K562 (cell line): ENCODE measurements around the gene ETS1. TPM values are rescaled to one million over a fixed set of nuclear protein-coding genes. Genes with fewer than 3 reads are reported as not detected.
A peak's percentile ranks its signal among the peaks of the same experiment; 100 is the strongest.

ENCODE experiments used
- ATAC-seq: fragments of 200-7000 bp; cut with Tn5 transposase; 3 replicates; pipeline ENCODE4 v1.9.1; 2020; ENCODE audit warnings: moderate library complexity
- BruUV-seq: library from RNA; stranded (reverse); fragments of 400-500 nt; replicated peaks from 2 replicates; lab custom pipeline; 2021; lab: Mats Ljungman, UMichigan
- CTCF ChIA-PET: fragments of 300-600 bp; formaldehyde crosslinking; extraction: SDS; loops from one replicate; lab custom pipeline; 2021; ENCODE audit warnings: low intra/inter-chr PET ratio; lab: Yijun Ruan, JAX
- POLR2A ChIA-PET: fragments of 300-600, 350-650 bp; sonication (Branson Sonifier 250); formaldehyde crosslinking; extraction: SDS; loops from one replicate; lab custom pipeline; 2021; ENCODE audit warnings: antibody characterized with exemption, inconsistent platforms; lab: Yijun Ruan, JAX
- DNase-seq, 4 experiments: peaks; one replicate each; pipeline versions ENCODE4 v3.0.0 to v3.0.0-alpha.2; 2011 to 2018; ENCODE audit warnings: low spot score in 3 of 4, mixed read lengths in 3 of 4; ENCODE audit errors: extremely low read depth in 1 of 4
- FAIRE-seq: peaks from 2 replicates; lab custom pipeline; 2011; peaks lifted over from hg19 to GRCh38; lab: Jason Lieb, UNC
- H2AFZ ChIP-seq: 2 replicates; pipeline ENCODE4 v1.6.0; 2011; ENCODE audit warnings: low read depth, low read length, control low read depth, inconsistent platforms
- H3K27ac ChIP-seq: fragments of 200-600 bp; 3 replicates; pipeline ENCODE4 v1.8.0; 2011; ENCODE audit warnings: low read depth, mild to moderate bottlenecking, control low read depth, inconsistent platforms, low read length, moderate library complexity, mixed read lengths; ENCODE audit errors: extremely low read depth
- H3K27me3 ChIP-seq, 2 experiments: fragments of 300-600 bp in 1 of 2; 2 replicates in 1 of 2; 3 replicates in 1 of 2; pipeline versions ENCODE4 v1.6.0 to v1.8.0; 2011; ENCODE audit warnings: inconsistent platforms in 2 of 2, low read length in 2 of 2, mild to moderate bottlenecking in 1 of 2, mixed read lengths in 1 of 2, moderate library complexity in 1 of 2; ENCODE audit not compliant: control insufficient read depth in 2 of 2, insufficient read depth in 2 of 2
- H3K36me3 ChIP-seq: fragments of 300-600 bp; 3 replicates; pipeline ENCODE4 v1.8.0; 2011; ENCODE audit warnings: mild to moderate bottlenecking, low read length, inconsistent platforms; ENCODE audit not compliant: control insufficient read depth, insufficient read depth
- H3K4me1 ChIP-seq, 2 experiments: fragments of 200-600 bp in 1 of 2; replicated peaks in 1 of 2; 2 replicates in 1 of 2; 3 replicates in 1 of 2; pipeline versions ENCODE4 v1.5.1 to v1.8.0; 2011; ENCODE audit warnings: inconsistent platforms in 2 of 2, low read length in 2 of 2, mild to moderate bottlenecking in 1 of 2, mixed read lengths in 1 of 2, moderate library complexity in 1 of 2; ENCODE audit not compliant: control insufficient read depth in 2 of 2, insufficient read depth in 2 of 2
- H3K4me2 ChIP-seq: 2 replicates; pipeline ENCODE4 v1.6.1; 2011; ENCODE audit warnings: low read length, control low read depth, inconsistent platforms, mixed read lengths; ENCODE audit not compliant: insufficient read depth
- H3K4me3 ChIP-seq: fragments of 200-600 bp; sonication (generic), shearing (Covaris generic); 2 replicates; pipeline ENCODE4 v1.5.1; 2016; ENCODE audit warnings: control low read depth, inconsistent platforms
- H3K79me2 ChIP-seq: fragments of 200-600 bp; 3 replicates; pipeline ENCODE4 v1.8.0; 2011; ENCODE audit warnings: low read length, inconsistent platforms; ENCODE audit not compliant: control insufficient read depth, insufficient read depth
- H3K9ac ChIP-seq, 2 experiments: 2 replicates each; pipeline versions ENCODE4 v1.6.0 to v1.6.1; 2011; ENCODE audit warnings: low read depth in 2 of 2, low read length in 2 of 2, control low read depth in 1 of 2, inconsistent platforms in 1 of 2, mild to moderate bottlenecking in 1 of 2, mixed read lengths in 1 of 2; ENCODE audit not compliant: insufficient read depth in 1 of 2
- H3K9me1 ChIP-seq: one replicate; pipeline ENCODE4 v1.6.0; 2011; ENCODE audit warnings: inconsistent platforms, mild to moderate bottlenecking, low read length, moderate library complexity; ENCODE audit not compliant: control insufficient read depth, insufficient read depth
- H3K9me3 ChIP-seq: replicated peaks from 2 replicates; pipeline ENCODE4 v1.5.1; 2011; ENCODE audit warnings: low read depth, low read length, inconsistent platforms; ENCODE audit not compliant: control insufficient read depth, insufficient read depth
- H4K20me1 ChIP-seq: replicated peaks from 2 replicates; pipeline ENCODE4 v1.6.1; 2011; ENCODE audit warnings: low read length, inconsistent platforms, mixed read lengths; ENCODE audit not compliant: control insufficient read depth, insufficient read depth
- FOXA3 ChIP-seq, 2 experiments: fragments of 450-650 bp in 1 of 2; sonication (generic) in 1 of 2; formaldehyde crosslinking; IDR thresholded peaks in 1 of 2; conservative IDR thresholded peaks in 1 of 2; 2 replicates each; pipeline versions ENCODE4 v1.4.0 to v1.8.0; 2020 to 2022; ENCODE audit warnings: mild to moderate bottlenecking in 2 of 2, missing genetic modification reagents in 1 of 2
- HMBOX1 ChIP-seq: sonication (generic); IDR thresholded peaks from 2 replicates; pipeline ENCODE4 v1.6.1; 2016
- RAD21 ChIP-seq, 2 experiments: fragments of 250-450 bp in 1 of 2; fragments of 450-650 bp in 1 of 2; sonication (Bioruptor Pico) in 1 of 2; formaldehyde crosslinking in 1 of 2; IDR thresholded peaks in 1 of 2; conservative IDR thresholded peaks in 1 of 2; 2 replicates each; pipeline versions ENCODE4 v1.4.0 to v1.8.0; 2020 to 2022; ENCODE audit warnings: mild to moderate bottlenecking in 2 of 2, moderate library complexity in 1 of 2
- SMARCA5 ChIP-seq: fragments of 450-650 bp; IDR thresholded peaks from 2 replicates; pipeline ENCODE4 v1.6.1; 2016
- WGBS: fragments of 100-300 bp; shearing (Covaris generic); methylation state at CpG from one replicate; pipeline ENCODE4 v1.1.6; 2016; ENCODE audit warnings: low coverage, mixed read lengths; ENCODE audit not compliant: insufficient coverage; ENCODE audit errors: missing lambda C conversion rate; 5-methylcytosine and 5-hydroxymethylcytosine counted together
- in situ Hi-C: fragments of 300-500 bp; cut with MboI; formaldehyde crosslinking; loops from 4 replicates; pipeline ENCODE4 v1.15.0; 2018; ENCODE audit warnings: inconsistent platforms, mixed read lengths
- intact Hi-C: fragments of 100-400 bp; cut with micrococcal nuclease; formaldehyde crosslinking; loops from 2 replicates; pipeline ENCODE4 v1.14.2; 2022
- polyA plus RNA-seq, 8 experiments: library from polyadenylated mRNA; depleted of rRNA in 4 of 8; stranded (reverse) in 5 of 8; unstranded in 3 of 8; fragments of >200 nt; fragmentation: Nextera tagmentation in 2 of 8; fragmentation: Illumina TruSeq in 1 of 8; extraction: Ambion mirVana in 2 of 8; extraction: Trizol in 1 of 8; gene quantifications; 2 replicates each; pipeline versions ENCODE4 v1.2.1 to v1.2.3, GENCODE V29; 2011 to 2014; ENCODE audit warnings: inconsistent platforms in 1 of 8, missing spikeins in 1 of 8
- total RNA-seq, 7 experiments: library from RNA; depleted of rRNA in 6 of 7; stranded (reverse); fragments of >200 nt in 6 of 7; fragmentation: Illumina TruSeq in 2 of 7; extraction: Trizol in 2 of 7; gene quantifications; 2 replicates each; pipeline versions ENCODE4 v1.2.1 to v1.2.3, GENCODE V29; 2011 to 2021; ENCODE audit warnings: low replicate concordance in 1 of 7

ETS1 gene
- total and polyA plus RNA-seq, 9 of the 15 experiments (the other 6 are each of a cell fraction or from before 2014, with no cell fraction given): 0.04 to 1.4 (median 0.23) TPM

GRCh38 chr11:128504486-128504885 is 82.9 kb downstream of the ETS1 start:
- H3K4me1 ChIP-seq: no peaks in the 10 kb centered on the region; a peak in 1 of 5 replicates
- CTCF ChIA-PET: no interaction called here
- peaks cover 0 to 6% of the 10 kb centered on the region in 2 experiments; a peak in 2 of 5 replicates for H3K27me3 ChIP-seq
- no TSS peak for BruUV-seq
- H3K9ac ChIP-seq: no peak overlapping the region
- H3K27ac ChIP-seq: no peak overlapping the region
- H3K79me2 ChIP-seq: no peaks in the 10 kb centered on the region
- H3K4me3 ChIP-seq: no peak overlapping the region
- H3K4me2 ChIP-seq: no peak overlapping the region
- in situ Hi-C loops: no loop called here
- DNase-seq: no peak
- no peak overlapping the region for H2AFZ ChIP-seq
- intact Hi-C loops: no loop called here
- H3K9me3 ChIP-seq: no peaks in the 10 kb centered on the region
- H4K20me1 ChIP-seq: no peaks in the 10 kb centered on the region
- H3K9me1 ChIP-seq: no peaks in the 10 kb centered on the region
- 0 out of 2 replicates have a peak, but pooled peaks have one; percentile 29 for TF ChIP-seq HMBOX1
- TF ChIP-seq FOXA3 (CRISPR knock-in tag; conservative IDR thresholded peaks at IDR 0.05 in 1 of 2, IDR thresholded peaks at IDR 0.05 in 1 of 2): peak in 1 of 2 experiments; percentile 40; a peak in 1 of 4 replicates
- peak; percentile 29 to 49; a peak in 2 of 4 replicates for TF ChIP-seq RAD21 (CRISPR knock-in tag; conservative IDR thresholded peaks at IDR 0.05 in 1 of 2, IDR thresholded peaks at IDR 0.05 in 1 of 2)
- no peak for TF ChIP-seq SMARCA5
- 5% methylated on average over 2 of the region's 2 CpGs for WGBS
- FAIRE-seq: no peak
- no peaks in the 10 kb centered on the region for H3K36me3 ChIP-seq
- POLR2A ChIA-PET: no interaction called here
- ATAC-seq: no peak
